Fibroblast of lung (primary cell): ENCODE results near the gene PHOX2B. TPM values are rescaled to one million over a fixed set of nuclear protein-coding genes. Genes with fewer than 3 reads are reported as not detected.

ENCODE experiments used
- DNase-seq, 2 donors: peaks; one replicate each; pipeline versions ENCODE4 v3.0.0 to v3.0.0-alpha.2; 2010; ENCODE audit warnings: low read depth in 2 of 2
- H2AFZ ChIP-seq: 2 replicates; pipeline ENCODE4 v1.5.1; 2012; ENCODE audit warnings: low read length, control low read depth, inconsistent platforms
- H3K27ac ChIP-seq: 2 replicates; pipeline ENCODE4 v1.5.1; 2011; ENCODE audit warnings: low read length, control low read depth; ENCODE audit not compliant: insufficient read depth
- H3K27me3 ChIP-seq: 2 replicates; pipeline ENCODE4 v1.5.1; 2011; ENCODE audit warnings: mild to moderate bottlenecking, low read length; ENCODE audit not compliant: control insufficient read depth, insufficient read depth
- H3K36me3 ChIP-seq: 2 replicates; pipeline ENCODE4 v1.5.1; 2011; ENCODE audit warnings: low read length; ENCODE audit not compliant: control insufficient read depth, insufficient read depth
- H3K4me1 ChIP-seq: 2 replicates; pipeline ENCODE4 v1.5.1; 2011; ENCODE audit warnings: low read length; ENCODE audit not compliant: control insufficient read depth, insufficient read depth; ENCODE audit errors: extremely low read depth
- H3K4me2 ChIP-seq: 2 replicates; pipeline ENCODE4 v1.5.1; 2011; ENCODE audit warnings: low read length, control low read depth; ENCODE audit not compliant: insufficient read depth; ENCODE audit errors: extremely low read depth
- H3K4me3 ChIP-seq, 4 experiments: fragments of 200-600 bp in 1 of 4; sonication (generic) in 1 of 4; replicated peaks in 1 of 4; 2 replicates each; pipeline ENCODE4 v1.5.1; 2011 to 2016; ENCODE audit warnings: low read length in 4 of 4, low read depth in 3 of 4, mild to moderate bottlenecking in 3 of 4, control low read depth in 2 of 4, inconsistent platforms in 1 of 4, mixed read lengths in 1 of 4; ENCODE audit not compliant: insufficient read depth in 1 of 4; ENCODE audit errors: control extremely low read depth in 1 of 4
- H3K79me2 ChIP-seq: 2 replicates; pipeline ENCODE4 v1.5.1; 2012; ENCODE audit warnings: mild to moderate bottlenecking, low read length, inconsistent platforms; ENCODE audit not compliant: control insufficient read depth, insufficient read depth
- H3K9ac ChIP-seq: 2 replicates; pipeline ENCODE4 v1.5.1; 2011; ENCODE audit warnings: mild to moderate bottlenecking, low read length, control low read depth; ENCODE audit not compliant: insufficient read depth
- H3K9me3 ChIP-seq: 2 replicates; pipeline ENCODE4 v1.5.1; 2012; ENCODE audit warnings: low read depth, low read length; ENCODE audit not compliant: control insufficient read depth, insufficient read depth
- H4K20me1 ChIP-seq: 2 replicates; pipeline ENCODE4 v1.5.1; 2011; ENCODE audit warnings: low read length; ENCODE audit not compliant: control insufficient read depth, insufficient read depth; ENCODE audit errors: extremely low read depth
- EZH2 ChIP-seq: IDR thresholded peaks from 2 replicates; pipeline ENCODE4 v1.5.1; 2012; ENCODE audit warnings: low read length, control low read depth, mild to moderate bottlenecking; ENCODE audit errors: missing control alignments
- polyA plus RNA-seq, 2 donors: library from polyadenylated mRNA; depleted of rRNA in 1 of 2; stranded (reverse) in 1 of 2; unstranded in 1 of 2; fragments of >200 nt; gene quantifications; 2 replicates each; pipeline ENCODE4 v1.2.1, GENCODE V29; 2011 to 2012; ENCODE audit warnings: missing spikeins in 1 of 2
- total RNA-seq: library from RNA; depleted of rRNA; stranded (reverse); fragments of >200 nt; gene quantifications from 2 replicates; pipeline ENCODE4 v1.2.1, GENCODE V29; 2014
- TF ChIP-seq, protein P1 (sequence below), 2 donors: IDR thresholded peaks in 1 of 2; conservative IDR thresholded peaks in 1 of 2; 1 replicate in 1 of 2; 2 replicates in 1 of 2; pipeline ENCODE4 v1.5.1; 2011 to 2012; ENCODE audit warnings: low read length in 2 of 2, control low read depth in 1 of 2, inconsistent platforms in 1 of 2, low read depth in 1 of 2, mild to moderate bottlenecking in 1 of 2

Gene PHOX2B
- total and polyA plus RNA-seq, 2 donors (not counting 1 experiment from before 2014, with no cell fraction given) = not detected

DNA sequence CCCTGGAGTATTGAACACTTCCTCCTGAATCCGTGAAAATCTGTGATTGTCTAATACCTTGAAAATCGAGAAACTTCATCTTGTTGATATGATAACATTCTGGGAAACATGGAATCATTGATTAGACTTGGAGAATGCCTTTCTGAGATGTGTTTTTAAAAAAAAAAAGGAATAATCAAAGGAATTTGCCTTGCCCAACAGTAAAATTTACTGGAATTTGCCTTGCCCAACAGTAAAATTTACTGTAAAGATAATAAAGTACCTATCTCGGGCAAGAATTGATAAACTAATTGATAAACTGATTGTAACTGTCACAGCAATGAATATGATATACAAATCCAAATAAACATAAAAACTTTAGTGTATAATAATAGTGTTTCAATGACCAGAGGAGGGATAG is 44.7 kb downstream of the PHOX2B start:
- Histone ChIP-seq H3K79me2 (no peaks in the 10 kb centered on the region), H2AFZ (no peak overlapping the region), H3K9ac (no peak overlapping the region), H3K4me1 (no peaks in the 10 kb centered on the region), H4K20me1 (no peaks in the 10 kb centered on the region), H3K27ac (no peak overlapping the region), H3K36me3 (no peaks in the 10 kb centered on the region), H3K4me3 (no peak overlapping the region), H3K4me2 (no peak overlapping the region), H3K9me3 (no peaks in the 10 kb centered on the region), H3K27me3 (no peaks in the 10 kb centered on the region)
- TF ChIP-seq EZH2 = no peak
- TF ChIP-seq, protein P1, sequence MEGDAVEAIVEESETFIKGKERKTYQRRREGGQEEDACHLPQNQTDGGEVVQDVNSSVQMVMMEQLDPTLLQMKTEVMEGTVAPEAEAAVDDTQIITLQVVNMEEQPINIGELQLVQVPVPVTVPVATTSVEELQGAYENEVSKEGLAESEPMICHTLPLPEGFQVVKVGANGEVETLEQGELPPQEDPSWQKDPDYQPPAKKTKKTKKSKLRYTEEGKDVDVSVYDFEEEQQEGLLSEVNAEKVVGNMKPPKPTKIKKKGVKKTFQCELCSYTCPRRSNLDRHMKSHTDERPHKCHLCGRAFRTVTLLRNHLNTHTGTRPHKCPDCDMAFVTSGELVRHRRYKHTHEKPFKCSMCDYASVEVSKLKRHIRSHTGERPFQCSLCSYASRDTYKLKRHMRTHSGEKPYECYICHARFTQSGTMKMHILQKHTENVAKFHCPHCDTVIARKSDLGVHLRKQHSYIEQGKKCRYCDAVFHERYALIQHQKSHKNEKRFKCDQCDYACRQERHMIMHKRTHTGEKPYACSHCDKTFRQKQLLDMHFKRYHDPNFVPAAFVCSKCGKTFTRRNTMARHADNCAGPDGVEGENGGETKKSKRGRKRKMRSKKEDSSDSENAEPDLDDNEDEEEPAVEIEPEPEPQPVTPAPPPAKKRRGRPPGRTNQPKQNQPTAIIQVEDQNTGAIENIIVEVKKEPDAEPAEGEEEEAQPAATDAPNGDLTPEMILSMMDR (conservative IDR thresholded peaks at IDR 0.05 in 1 of 2, IDR thresholded peaks at IDR 0.05 in 1 of 2; ENCODE audit: low read depth in 1 of 2, low read length in 2 of 2) = no peak
- DNase-seq = no peak

DNA sequence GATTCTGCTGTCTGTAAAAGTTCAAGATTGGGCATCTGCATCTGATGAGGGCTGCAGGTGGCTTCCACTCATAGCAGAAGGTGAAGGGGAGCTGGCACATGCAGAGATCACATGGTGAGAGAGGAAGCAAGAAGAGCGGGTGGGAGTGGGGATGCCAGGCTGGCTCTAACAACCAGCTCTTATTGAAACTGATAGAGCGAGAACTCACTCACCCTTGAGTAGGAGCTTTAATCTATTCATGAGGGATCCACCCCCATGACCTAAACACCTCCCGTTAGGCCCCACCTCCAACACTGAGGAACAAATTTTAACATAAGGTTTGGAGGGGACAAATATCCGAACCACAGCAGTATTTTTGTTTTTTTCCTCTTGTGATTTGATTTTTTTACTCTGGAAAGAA is 45.8 kb downstream of the PHOX2B start:
- Histone ChIP-seq H3K9me3 (no peaks in the 10 kb centered on the region), H3K36me3 (no peaks in the 10 kb centered on the region), H3K4me1 (no peaks in the 10 kb centered on the region), H2AFZ (no peak overlapping the region), H3K9ac (no peak overlapping the region), H4K20me1 (no peaks in the 10 kb centered on the region), H3K4me3 (no peak overlapping the region), H3K4me2 (no peak overlapping the region), H3K27ac (no peak overlapping the region), H3K79me2 (no peaks in the 10 kb centered on the region), H3K27me3 (no peaks in the 10 kb centered on the region)
- no peak for DNase-seq
- TF ChIP-seq EZH2 = no peak
- TF ChIP-seq, protein P1 (conservative IDR thresholded peaks at IDR 0.05 in 1 of 2, IDR thresholded peaks at IDR 0.05 in 1 of 2; ENCODE audit: low read depth in 1 of 2, low read length in 2 of 2) = no peak

DNA sequence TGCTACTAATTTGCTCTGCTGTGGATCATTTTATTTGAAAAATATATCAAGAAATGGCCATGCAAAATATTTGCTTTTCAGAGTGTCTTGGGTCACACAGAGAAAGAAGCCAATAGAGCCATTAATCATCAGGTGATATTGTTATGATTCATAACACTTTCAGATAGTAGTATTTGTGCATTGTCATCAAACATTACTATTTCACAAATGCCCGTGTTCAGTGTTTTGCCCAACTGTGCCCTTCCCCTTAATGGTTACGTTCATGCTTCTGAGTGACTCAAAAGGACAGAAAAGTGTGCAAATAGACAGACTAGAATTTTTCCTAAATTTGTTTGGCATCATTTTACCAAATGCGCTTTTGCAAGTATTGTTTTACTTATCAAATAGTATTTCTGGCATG is 46.5 kb downstream of the PHOX2B start:
- no peaks in the 10 kb centered on the region for H3K36me3 ChIP-seq
- no peaks in the 10 kb centered on the region for H3K9me3 ChIP-seq
- no peaks in the 10 kb centered on the region for H3K27me3 ChIP-seq
- H3K4me2 ChIP-seq = no peak overlapping the region
- H3K79me2 ChIP-seq = no peaks in the 10 kb centered on the region
- no peak overlapping the region for H3K27ac ChIP-seq
- no peaks in the 10 kb centered on the region for H3K4me1 ChIP-seq
- no peak overlapping the region for H3K9ac ChIP-seq
- no peak overlapping the region for H2AFZ ChIP-seq
- no peak overlapping the region for H3K4me3 ChIP-seq
- DNase-seq = no peak
- TF ChIP-seq, protein P1 (conservative IDR thresholded peaks at IDR 0.05 in 1 of 2, IDR thresholded peaks at IDR 0.05 in 1 of 2; ENCODE audit: low read depth in 1 of 2, low read length in 2 of 2) = no peak
- no peak for TF ChIP-seq EZH2
- H4K20me1 ChIP-seq = no peaks in the 10 kb centered on the region
